A549 (cell line): ENCODE measurements around the gene MED9. TPM values are rescaled to one million over a fixed set of nuclear protein-coding genes. Genes with fewer than 3 reads are reported as not detected.

Experiments
- ATAC-seq, 2 experiments: fragments of 200-7000 bp in 1 of 2; fragments of >200 bp in 1 of 2; cut with Nextera tagmentation in 1 of 2; cut with Tn5 transposase in 1 of 2; 3 replicates each; pipeline versions ENCODE4 v1.8.0 to v1.9.1; 2018 to 2020; ENCODE audit warnings: mild to moderate bottlenecking in 1 of 2, moderate library complexity in 1 of 2
- CTCF ChIA-PET: fragments of 300-600 bp; sonication (Branson Sonifier 250); formaldehyde crosslinking; extraction: SDS; loops from one replicate; lab custom pipeline; 2021; ENCODE audit warnings: antibody characterized with exemption, inconsistent platforms; lab: Yijun Ruan, JAX
- POLR2A ChIA-PET: fragments of 350-600 bp; formaldehyde crosslinking; extraction: SDS; loops from one replicate; lab custom pipeline; 2021; ENCODE audit warnings: antibody characterized with exemption, inconsistent platforms; lab: Yijun Ruan, JAX
- DNase-seq, 2 experiments: peaks; one replicate each; pipeline versions ENCODE4 v3.0.0 to v3.0.0-alpha.2; 2011 to 2016; ENCODE audit warnings: low read depth in 1 of 2, low spot score in 1 of 2
- FAIRE-seq: peaks from 2 replicates; lab custom pipeline; 2011; peaks lifted over from hg19 to GRCh38; lab: Jason Lieb, UNC
- H3K27ac ChIP-seq, 2 experiments: fragments of >200 bp; sonication (Bioruptor Twin); formaldehyde crosslinking; 3 replicates each; pipeline ENCODE4 v1.5.1; 2016 to 2017
- H3K4me1 ChIP-seq: fragments of >200 bp; sonication (Bioruptor Twin); formaldehyde crosslinking; 3 replicates; pipeline ENCODE4 v1.6.1; 2016
- H3K4me2 ChIP-seq: fragments of >200 bp; sonication (Bioruptor Twin); formaldehyde crosslinking; 3 replicates; pipeline ENCODE4 v1.6.1; 2016
- H3K4me3 ChIP-seq: fragments of >200 bp; sonication (Bioruptor Twin); formaldehyde crosslinking; 3 replicates; pipeline ENCODE4 v1.5.1; 2016
- H3K9me3 ChIP-seq: fragments of >200 bp; sonication (Bioruptor Twin); formaldehyde crosslinking; 3 replicates; pipeline ENCODE4 v1.6.1; 2016
- ATOH8 ChIP-seq: fragments of 250-450 bp; sonication (Bioruptor Pico); IDR thresholded peaks from 2 replicates; pipeline ENCODE4 v1.5.0; 2020; ENCODE audit warnings: low read depth, mild to moderate bottlenecking, moderate library complexity
- CBX8 ChIP-seq: fragments of 200-600 bp; sonication (generic); IDR thresholded peaks from 2 replicates; pipeline ENCODE4 v1.6.1; 2016
- CEBPB ChIP-seq, 2 experiments: fragments of >200 bp in 1 of 2; sonication (Bioruptor Twin) in 1 of 2; formaldehyde crosslinking in 1 of 2; IDR thresholded peaks; 2 replicates each; pipeline ENCODE4 v1.6.1; 2012 to 2016
- CTCF ChIP-seq: fragments of >200 bp; sonication (Bioruptor Twin); formaldehyde crosslinking; IDR thresholded peaks from 3 replicates; pipeline ENCODE4 v1.5.1; 2016
- FOSL2 ChIP-seq, 2 experiments: fragments of 450-650 bp in 1 of 2; fragments of >200 bp in 1 of 2; sonication (Bioruptor Twin) in 1 of 2; formaldehyde crosslinking; IDR thresholded peaks; 2 replicates each; pipeline versions ENCODE4 v1.5.0 to v1.6.1; 2016 to 2020; ENCODE audit warnings: mild to moderate bottlenecking in 1 of 2, moderate library complexity in 1 of 2
- HMGXB4 ChIP-seq: fragments of 250-450 bp; sonication (Bioruptor Pico); IDR thresholded peaks from 2 replicates; pipeline ENCODE4 v1.5.0; 2021; ENCODE audit warnings: mild to moderate bottlenecking, moderate library complexity, borderline replicate concordance
- KDM5A ChIP-seq: fragments of 200-600 bp; sonication (generic); IDR thresholded peaks from 2 replicates; pipeline ENCODE4 v1.6.1; 2016; ENCODE audit warnings: antibody characterized with exemption, mild to moderate bottlenecking
- MAFK ChIP-seq: fragments of 450-650 bp; IDR thresholded peaks from 2 replicates; pipeline ENCODE4 v1.6.1; 2014; ENCODE audit not compliant: partially characterized antibody
- MAZ ChIP-seq: fragments of 150-350 bp; IDR thresholded peaks from 2 replicates; pipeline ENCODE4 v1.6.1; 2014; ENCODE audit warnings: antibody characterized with exemption, low read depth, low read length, borderline replicate concordance
- RAD21 ChIP-seq, 2 experiments: fragments of >200 bp in 1 of 2; sonication (Bioruptor Twin) in 1 of 2; formaldehyde crosslinking in 1 of 2; IDR thresholded peaks in 1 of 2; conservative IDR thresholded peaks in 1 of 2; 2 replicates in 1 of 2; 3 replicates in 1 of 2; pipeline ENCODE4 v1.6.1; 2012 to 2018; ENCODE audit warnings: inconsistent platforms in 1 of 2
- ZFP36 ChIP-seq: fragments of 450-650 bp; IDR thresholded peaks from 2 replicates; pipeline ENCODE4 v1.6.1; 2014; ENCODE audit warnings: borderline replicate concordance; ENCODE audit not compliant: partially characterized antibody
- WGBS: methylation state at CpG from one replicate; pipeline ENCODE4 v1.1.6; 2017; ENCODE audit errors: missing lambda C conversion rate; 5-methylcytosine and 5-hydroxymethylcytosine counted together
- polyA plus RNA-seq, 4 experiments: library from polyadenylated mRNA; depleted of rRNA in 3 of 4; stranded (reverse); fragments of >200 nt; fragmentation: RNase III in 1 of 4; extraction: RNeasy Plus Mini Kit Qiagen cat#74134 plus additional on column Dnase treatment in 1 of 4; gene quantifications; 2 replicates in 3 of 4; 3 replicates in 1 of 4; pipeline ENCODE4 v1.2.3, GENCODE V29; 2011 to 2017
- TF ChIP-seq, protein P1 (sequence below): fragments of 450-650 bp; IDR thresholded peaks from 2 replicates; pipeline ENCODE4 v1.6.1; 2014; ENCODE audit warnings: antibody characterized with exemption

MED9 gene
- polyA plus RNA-seq, 2 of the 4 experiments (the other 2 are of a cell fraction), result 15.2 to 17.4 TPM

GRCh38 chr17:17431605-17432004, 45.2 kb upstream of the MED9 start:
- ATAC-seq, result no peak
- POLR2A ChIA-PET, result no interaction called here
- peaks cover 30% of the 10 kb centered on the region for H3K4me1 ChIP-seq

GRCh38 chr17:17433000-17433703, 43.6 kb upstream of the MED9 start:
- ChIA-PET CTCF (interaction anchor here (1.0 to 5.8 kb wide), 6 partner anchors 14 to 137 kb away, joined by 3 to 44 read pairs (median 7); partner anchors contain the start of gene RASD1), POLR2A (no interaction called here)
- Histone ChIP-seq H3K27ac (peak overlapping the region in 1 of 2 experiments; percentile 28; a peak in 3 of 6 replicates), H3K4me2 (no peak overlapping the region), H3K9me3 (no peaks in the 10 kb centered on the region), H3K4me1 (peaks cover 41% of the 10 kb centered on the region), H3K4me3 (no peak overlapping the region)
- FAIRE-seq (no peak), DNase-seq (no peak), ATAC-seq (no peak)
- 85% methylated on average over 6 of the region's 6 CpGs for WGBS
- TF ChIP-seq HMGXB4 (CRISPR knock-in tag) (no peak), RAD21 (conservative IDR thresholded peaks at IDR 0.05 in 1 of 2, IDR thresholded peaks at IDR 0.05 in 1 of 2) (no peak), ATOH8 (no peak), CEBPB (IDR thresholded peaks at IDR 0.05) (0 out of 4 replicates have a peak, but pooled peaks of 1 of the 2 experiments have one; percentile 5), CTCF (no peak)

More at GRCh38 chr17:17431605-17432004, 45.2 kb upstream of the MED9 start:
- FAIRE-seq (no peak), DNase-seq (no peak)
- no peak overlapping the region for H3K4me3 ChIP-seq
- H3K4me2 ChIP-seq, result no peak overlapping the region
- WGBS, result 53% methylated on average over 6 of the region's 6 CpGs
- H3K9me3 ChIP-seq, result no peaks in the 10 kb centered on the region
- 0 out of 6 replicates have a peak overlapping the region, but pooled peaks of 1 of the 2 experiments have one; percentile 27 for H3K27ac ChIP-seq
- TF ChIP-seq CBX8 (no peak), ZFP36 (no peak), KDM5A (no peak), MAZ (no peak), MAFK (no peak), FOSL2 (IDR thresholded peaks at IDR 0.05) (no peak), FOSL2 (CRISPR knock-in tag; IDR thresholded peaks at IDR 0.05) (no peak)
- TF ChIP-seq, protein P1, sequence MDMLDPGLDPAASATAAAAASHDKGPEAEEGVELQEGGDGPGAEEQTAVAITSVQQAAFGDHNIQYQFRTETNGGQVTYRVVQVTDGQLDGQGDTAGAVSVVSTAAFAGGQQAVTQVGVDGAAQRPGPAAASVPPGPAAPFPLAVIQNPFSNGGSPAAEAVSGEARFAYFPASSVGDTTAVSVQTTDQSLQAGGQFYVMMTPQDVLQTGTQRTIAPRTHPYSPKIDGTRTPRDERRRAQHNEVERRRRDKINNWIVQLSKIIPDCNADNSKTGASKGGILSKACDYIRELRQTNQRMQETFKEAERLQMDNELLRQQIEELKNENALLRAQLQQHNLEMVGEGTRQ, result no peak
- CTCF ChIA-PET, result interaction anchor here (1.0 kb wide), 3 partner anchors 8 to 66 kb away, joined by 3 read pairs; no protein-coding TSS in a partner anchor

DNA sequence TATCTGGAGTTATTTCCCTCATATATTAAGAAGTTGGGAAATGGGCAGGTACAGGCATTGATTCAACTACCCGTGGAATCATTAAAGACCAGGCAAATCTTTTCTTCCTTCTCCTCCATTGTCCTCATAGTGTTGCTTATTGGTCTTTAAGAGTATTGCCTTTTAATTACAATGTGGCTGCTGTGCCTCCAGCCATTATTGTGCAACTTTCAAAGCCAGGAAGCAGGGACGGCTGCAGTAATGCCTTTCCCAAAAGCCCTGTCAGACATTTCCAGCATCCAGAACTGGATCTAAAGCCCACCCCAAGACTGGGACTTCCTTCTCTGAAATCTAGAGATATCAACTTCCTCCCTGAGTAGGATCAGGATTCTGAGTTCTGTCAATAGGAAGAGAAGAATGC, 42.3 kb upstream of the MED9 start:
- Histone ChIP-seq H3K9me3 (no peaks in the 10 kb centered on the region), H3K4me1 (peaks cover 37% of the 10 kb centered on the region), H3K27ac (peak overlapping the region; percentile 58 to 71), H3K4me3 (no peak overlapping the region), H3K4me2 (peak overlapping the region; percentile 63)
- ATAC-seq (peak in 1 of 2 experiments; percentile 7; a peak in 1 of 6 replicates), FAIRE-seq (peak; percentile 32), DNase-seq (no peak)
- POLR2A ChIA-PET, result interaction anchor here (1.7 to 2.6 kb wide), 2 partner anchors 12 to 62 kb away, joined by 8 to 12 read pairs; partner anchors contain the start of gene RASD1
- peak; percentile 56 to 62; a peak in 3 of 4 replicates for TF ChIP-seq CEBPB (IDR thresholded peaks at IDR 0.05)
- TF ChIP-seq MAZ, result no peak
- 35% methylated on average over 2 of the region's 2 CpGs for WGBS
- CTCF ChIA-PET, result interaction anchor here (0.6 to 5.8 kb wide), 9 partner anchors 10 to 153 kb away, joined by 3 to 44 read pairs (median 5); partner anchors contain the start of gene RASD1
